BE2C (cell line): ENCODE measurements around the gene CARD9.

ENCODE experiments used
- DNase-seq: peaks from one replicate; pipeline ENCODE4 v3.0.0-alpha.2; 2020
- H3K27me3 ChIP-seq: fragments of 250-450 bp; sonication (Bioruptor Pico); 2 replicates; pipeline ENCODE4 v1.5.1; 2020; ENCODE audit warnings: mild to moderate bottlenecking
- H3K36me3 ChIP-seq: fragments of 250-450 bp; sonication (Bioruptor Pico); 2 replicates; pipeline ENCODE4 v1.5.1; 2020; ENCODE audit warnings: mild to moderate bottlenecking
- H3K4me1 ChIP-seq: fragments of 250-450 bp; sonication (Bioruptor Pico); 2 replicates; pipeline ENCODE4 v1.5.1; 2020
- H3K4me3 ChIP-seq: 2 replicates; pipeline ENCODE4 v1.5.1; 2011; ENCODE audit warnings: low read depth, low read length
- H3K9me3 ChIP-seq: fragments of 250-450 bp; sonication (Bioruptor Pico); 2 replicates; pipeline ENCODE4 v1.5.1; 2020
- TF ChIP-seq, protein P1 (sequence below): IDR thresholded peaks from 2 replicates; pipeline ENCODE4 v1.5.1; 2012; ENCODE audit warnings: mild to moderate bottlenecking, low read depth, low read length

The CARD9 gene

DNA sequence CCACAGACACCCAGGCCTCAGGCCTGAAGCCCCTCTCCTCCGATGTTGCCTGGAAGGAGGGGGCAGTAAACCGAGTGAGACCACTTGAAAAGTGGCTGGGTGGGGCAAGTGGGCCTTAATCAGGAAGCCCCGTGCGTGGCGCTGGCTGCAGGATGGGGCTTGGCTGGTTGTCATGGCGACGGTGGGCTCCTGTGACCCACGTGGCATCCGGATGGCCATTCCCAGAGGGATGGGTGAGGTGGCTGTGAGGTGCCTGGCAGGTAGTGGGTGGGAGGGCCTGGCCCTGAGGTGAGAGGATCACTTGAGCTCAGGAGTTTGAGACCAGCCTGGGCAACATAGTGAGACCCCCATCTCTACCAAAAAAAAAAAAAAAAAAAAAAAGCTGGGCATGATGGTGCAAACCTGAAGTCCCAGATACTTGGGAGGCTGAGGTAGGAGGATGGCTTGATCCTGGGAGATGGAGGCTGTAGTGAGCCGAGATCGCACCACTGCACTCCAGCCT is 40.9 kb downstream of the CARD9 start:
- TF ChIP-seq, protein P1, sequence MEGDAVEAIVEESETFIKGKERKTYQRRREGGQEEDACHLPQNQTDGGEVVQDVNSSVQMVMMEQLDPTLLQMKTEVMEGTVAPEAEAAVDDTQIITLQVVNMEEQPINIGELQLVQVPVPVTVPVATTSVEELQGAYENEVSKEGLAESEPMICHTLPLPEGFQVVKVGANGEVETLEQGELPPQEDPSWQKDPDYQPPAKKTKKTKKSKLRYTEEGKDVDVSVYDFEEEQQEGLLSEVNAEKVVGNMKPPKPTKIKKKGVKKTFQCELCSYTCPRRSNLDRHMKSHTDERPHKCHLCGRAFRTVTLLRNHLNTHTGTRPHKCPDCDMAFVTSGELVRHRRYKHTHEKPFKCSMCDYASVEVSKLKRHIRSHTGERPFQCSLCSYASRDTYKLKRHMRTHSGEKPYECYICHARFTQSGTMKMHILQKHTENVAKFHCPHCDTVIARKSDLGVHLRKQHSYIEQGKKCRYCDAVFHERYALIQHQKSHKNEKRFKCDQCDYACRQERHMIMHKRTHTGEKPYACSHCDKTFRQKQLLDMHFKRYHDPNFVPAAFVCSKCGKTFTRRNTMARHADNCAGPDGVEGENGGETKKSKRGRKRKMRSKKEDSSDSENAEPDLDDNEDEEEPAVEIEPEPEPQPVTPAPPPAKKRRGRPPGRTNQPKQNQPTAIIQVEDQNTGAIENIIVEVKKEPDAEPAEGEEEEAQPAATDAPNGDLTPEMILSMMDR, result no peak
- Histone ChIP-seq H3K27me3 (no peaks in the 10 kb centered on the region), H3K4me3 (no peak overlapping the region), H3K9me3 (no peaks in the 10 kb centered on the region), H3K36me3 (peaks cover 32% of the 10 kb centered on the region), H3K4me1 (no peaks in the 10 kb centered on the region)
- DNase-seq, result no peak

DNA sequence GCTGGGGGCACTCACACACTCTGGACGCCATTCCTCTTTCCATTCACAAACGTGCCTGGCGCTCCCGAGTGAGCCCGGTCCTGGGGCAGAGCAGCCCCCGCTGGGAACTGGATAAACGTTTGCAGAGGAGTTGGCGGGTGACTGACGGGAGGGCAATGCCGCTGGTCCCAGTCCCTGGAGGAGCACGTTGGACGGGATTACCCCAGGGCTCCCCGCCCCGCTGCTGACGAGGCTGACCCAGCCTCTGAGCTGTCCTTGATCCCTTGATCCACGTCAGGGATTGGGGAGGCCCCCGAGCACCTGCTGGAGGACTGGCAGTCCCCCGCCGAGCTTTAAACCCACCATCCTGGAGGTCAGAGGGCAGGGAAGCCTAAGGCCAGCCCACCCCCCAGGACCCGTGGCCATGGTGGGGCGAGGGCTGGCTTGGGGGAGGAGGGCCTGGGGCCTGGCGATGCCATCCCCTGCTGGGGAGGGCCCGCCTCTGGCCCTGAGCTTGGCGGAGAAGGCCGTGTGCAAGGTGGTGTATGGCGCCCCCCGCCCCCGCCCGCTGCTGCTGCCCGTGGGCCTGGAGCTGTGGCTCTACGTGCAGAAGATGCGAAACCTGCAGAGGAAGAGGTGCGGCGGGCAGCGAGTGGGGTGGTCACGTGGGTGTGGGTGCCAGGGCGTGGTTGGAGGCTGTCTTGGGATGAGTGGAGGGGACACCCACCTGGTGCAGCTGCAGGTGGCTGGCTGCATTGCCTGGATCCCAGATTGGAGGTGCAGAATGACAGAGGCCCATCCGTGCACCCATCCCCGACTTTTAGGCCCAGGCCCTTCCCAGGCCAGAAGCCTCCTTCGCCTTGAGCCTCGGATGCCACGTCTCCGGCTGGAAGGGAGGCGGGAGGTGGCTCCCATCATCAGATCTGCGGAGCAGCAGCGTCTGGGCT is 41.6 kb downstream of the CARD9 start:
- H3K4me1 ChIP-seq, result peaks cover 3% of the 10 kb centered on the region

DNA sequence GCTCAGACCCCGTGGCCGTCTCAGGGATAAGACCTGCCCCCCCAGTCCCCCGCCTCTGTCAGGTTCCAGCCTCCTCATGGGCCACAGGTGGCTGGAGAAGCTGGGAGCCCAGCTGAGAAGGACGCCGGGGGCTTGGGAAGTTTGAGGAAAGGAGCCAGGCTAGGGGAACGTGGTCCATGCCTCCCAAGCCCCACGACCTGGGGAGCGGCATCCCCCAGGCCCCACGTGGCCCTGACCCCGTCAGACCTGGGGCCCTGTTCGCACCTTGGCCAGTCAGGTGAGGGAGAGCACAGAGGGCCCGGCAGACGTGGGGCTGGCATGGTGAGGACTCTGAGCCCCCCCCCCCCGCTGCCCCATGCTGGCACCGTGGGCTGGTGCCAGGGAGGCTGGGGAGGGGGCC is 42.4 kb downstream of the CARD9 start:
- TF ChIP-seq, protein P1, result no peak
- H3K27me3 ChIP-seq, result no peaks in the 10 kb centered on the region
- H3K36me3 ChIP-seq, result peaks cover 24% of the 10 kb centered on the region
- peaks cover 10% of the 10 kb centered on the region for H3K4me1 ChIP-seq
- DNase-seq, result no peak
- no peak overlapping the region for H3K4me3 ChIP-seq
- no peaks in the 10 kb centered on the region for H3K9me3 ChIP-seq

More for the DNA sequence above, 41.6 kb downstream of the CARD9 start:
- peaks cover 27% of the 10 kb centered on the region for H3K36me3 ChIP-seq
- no peaks in the 10 kb centered on the region for H3K9me3 ChIP-seq
- H3K27me3 ChIP-seq, result no peaks in the 10 kb centered on the region
- H3K4me3 ChIP-seq, result no peak overlapping the region
- DNase-seq, result no peak
- TF ChIP-seq, protein P1, result no peak

GRCh38 chr9:136330406-136330990 is 43.0 kb downstream of the CARD9 start:
- TF ChIP-seq, protein P1, result no peak
- Histone ChIP-seq H3K9me3 (no peaks in the 10 kb centered on the region), H3K27me3 (no peaks in the 10 kb centered on the region), H3K36me3 (peaks cover 19% of the 10 kb centered on the region), H3K4me3 (no peak overlapping the region), H3K4me1 (peaks cover 14% of the 10 kb centered on the region)
- DNase-seq, result no peak

DNA sequence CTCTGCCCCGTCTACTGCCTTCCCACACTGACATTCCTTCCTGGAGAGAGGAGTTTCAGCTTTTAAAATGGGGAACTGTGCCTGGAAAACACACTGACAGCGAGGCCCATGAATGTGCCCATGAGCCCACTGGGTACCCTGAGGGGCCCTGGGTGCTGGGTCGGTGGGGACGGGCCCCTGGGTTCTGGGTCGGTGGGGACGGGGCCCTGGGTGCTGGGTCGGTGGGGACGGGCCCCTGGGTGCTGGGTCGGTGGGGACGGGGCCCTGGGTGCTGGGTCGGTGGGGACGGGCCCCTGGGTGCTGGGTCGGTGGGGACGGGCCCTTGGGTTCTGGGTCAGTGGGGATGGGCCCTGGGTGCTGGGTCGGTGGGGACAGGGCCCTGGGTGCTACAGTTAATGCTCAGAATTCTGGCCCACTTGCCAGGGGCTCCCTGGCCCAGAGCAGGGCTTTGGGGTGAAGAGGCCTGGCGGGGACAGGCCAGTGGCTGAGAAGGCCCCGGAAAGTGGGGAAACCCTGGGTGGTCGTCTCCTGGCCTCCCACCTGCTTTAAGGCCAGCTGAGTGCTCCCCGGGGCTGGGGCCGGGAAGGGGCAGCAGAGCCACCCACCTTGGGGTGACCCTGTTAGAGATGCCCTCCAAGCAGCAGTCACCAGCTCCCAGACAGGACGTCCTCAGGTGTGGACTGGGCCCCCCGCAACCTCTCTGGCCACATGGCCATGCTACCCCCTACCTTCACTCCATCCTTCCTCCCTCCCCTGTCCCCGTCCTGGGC is 43.6 kb downstream of the CARD9 start:
- DNase-seq, result no peak
- TF ChIP-seq, protein P1, result no peak
- Histone ChIP-seq H3K4me1 (peaks cover 14% of the 10 kb centered on the region), H3K4me3 (peak overlapping the region; percentile 80; the same call in 1 of the 2 replicates), H3K27me3 (no peaks in the 10 kb centered on the region), H3K36me3 (peaks cover 16% of the 10 kb centered on the region), H3K9me3 (no peaks in the 10 kb centered on the region)
